ENCODE results near the gene TEX13D. TPM values are rescaled to one million over a fixed set of nuclear protein-coding genes. Genes with fewer than 3 reads are reported as not detected.
"Not testable (repeated sequence)": the region's sequence is repeated elsewhere in the genome, so short reads cannot be mapped to it uniquely, and the experiment has no call there.

The TEX13D gene
- total RNA-seq (2014; rRNA removed), result not detected in 2 replicates
- polyA plus RNA-seq (2012), result not detected

DNA sequence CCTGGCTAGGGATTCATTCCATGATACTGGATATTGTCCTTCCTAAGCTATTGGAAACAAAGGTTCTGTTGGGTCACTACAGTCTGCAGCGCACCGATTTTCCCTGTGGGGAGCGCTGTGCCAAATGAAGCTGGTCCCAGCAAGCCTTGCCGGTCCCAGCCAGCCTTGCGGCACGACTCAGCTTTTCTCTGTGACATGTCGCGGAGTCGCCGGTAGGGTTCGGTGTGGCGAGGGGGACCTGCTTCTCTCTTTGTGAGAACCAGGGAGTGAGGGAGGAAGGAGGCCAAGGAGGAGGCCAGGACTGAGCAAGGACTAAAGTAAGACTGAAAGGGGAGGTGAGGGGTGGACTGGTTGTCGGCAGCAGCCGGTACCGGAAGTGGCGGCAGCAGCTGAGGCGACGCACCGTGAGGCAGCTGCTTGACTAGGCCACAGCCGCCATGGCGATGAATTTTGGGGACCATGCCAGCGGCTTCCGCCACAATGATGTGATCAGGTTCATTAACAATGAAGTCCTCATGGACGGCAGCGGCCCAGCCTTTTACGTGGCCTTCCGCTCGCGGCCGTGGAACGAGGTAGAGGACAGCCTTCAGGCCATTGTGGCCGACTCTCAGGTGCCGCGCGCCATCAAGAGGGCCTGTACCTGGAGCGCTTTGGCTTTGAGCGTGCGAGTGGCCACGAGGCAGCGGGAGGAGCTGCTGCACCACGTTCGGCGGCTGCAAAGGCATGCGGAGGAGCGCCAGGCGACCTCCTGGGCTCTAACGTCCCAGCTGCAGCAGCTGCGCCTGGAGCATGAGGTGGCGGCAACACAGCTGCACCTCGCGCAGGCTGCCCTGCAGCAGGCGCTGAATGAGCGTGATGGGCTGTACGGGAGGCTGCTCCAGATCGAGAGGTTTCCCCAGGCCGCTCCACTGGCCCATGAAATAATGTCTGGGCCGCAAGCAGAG is at the start of gene TEX13D:
Gene TEX13D (plus strand): TSS at position 180 of the 944 bp plus-strand sequence. CDS start 258 bp downstream, at position 438.
- no peak for DNase-seq (ENCODE audit: low read depth)

DNA sequence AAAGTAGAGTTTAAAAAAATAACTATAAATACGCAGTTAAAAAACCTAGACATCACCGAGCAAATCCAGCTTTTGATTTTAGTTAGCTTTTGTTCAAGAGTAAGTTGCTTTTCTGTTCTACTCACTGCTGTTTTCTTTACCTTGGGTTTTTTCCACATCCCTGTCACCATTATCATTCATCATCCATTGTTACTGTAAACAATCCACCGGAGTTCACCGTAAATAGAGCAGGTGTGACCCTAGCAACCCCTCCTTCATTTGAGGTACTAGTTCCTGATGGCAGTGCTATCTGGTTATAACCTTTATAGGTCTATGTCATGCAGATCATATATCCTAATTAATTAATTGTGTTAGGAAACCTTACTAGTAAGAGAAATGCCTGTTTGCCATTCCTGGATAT is 43.0 kb upstream of the TEX13D start:
- DNase-seq (ENCODE audit: low read depth), result no peak

DNA sequence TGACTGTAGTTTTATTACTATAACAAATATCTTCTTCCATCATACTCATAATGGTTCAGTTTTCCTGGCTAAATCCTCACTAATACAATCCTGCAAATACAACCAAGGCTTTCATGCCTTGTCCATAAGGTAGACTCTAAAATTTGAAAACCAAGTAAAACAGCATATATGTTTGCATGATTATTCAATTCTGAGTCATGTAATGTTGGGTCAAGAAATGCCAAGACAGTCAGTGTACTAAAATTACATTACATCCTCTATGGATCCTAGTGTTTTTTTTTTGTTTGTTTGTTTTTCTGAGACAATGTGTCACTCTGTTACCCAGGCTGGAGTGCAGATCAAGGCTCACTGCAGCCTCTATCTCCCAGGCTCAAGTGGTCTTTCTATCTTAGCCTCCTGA is 38.6 kb upstream of the TEX13D start:
- no peak for DNase-seq (ENCODE audit: low read depth)

DNA sequence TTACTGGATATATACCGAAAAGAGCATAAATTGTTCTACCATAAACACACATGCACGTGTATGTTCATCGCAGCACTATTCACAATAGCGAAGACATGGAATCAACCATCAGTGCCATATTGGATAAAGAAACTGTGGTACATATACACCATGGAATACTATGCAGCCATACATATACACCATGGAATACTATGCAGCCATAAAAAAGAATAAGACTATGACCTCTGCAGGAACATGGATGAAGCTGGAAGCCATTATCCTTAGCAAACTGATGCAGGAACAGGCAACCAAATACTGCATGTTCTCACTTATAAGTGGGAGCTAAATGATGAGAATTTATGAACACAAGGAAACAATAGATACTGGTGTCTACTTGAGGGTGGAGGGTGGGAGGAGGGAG is 33.1 kb upstream of the TEX13D start:
- DNase-seq (ENCODE audit: low read depth), result not testable (repeated sequence)

DNA sequence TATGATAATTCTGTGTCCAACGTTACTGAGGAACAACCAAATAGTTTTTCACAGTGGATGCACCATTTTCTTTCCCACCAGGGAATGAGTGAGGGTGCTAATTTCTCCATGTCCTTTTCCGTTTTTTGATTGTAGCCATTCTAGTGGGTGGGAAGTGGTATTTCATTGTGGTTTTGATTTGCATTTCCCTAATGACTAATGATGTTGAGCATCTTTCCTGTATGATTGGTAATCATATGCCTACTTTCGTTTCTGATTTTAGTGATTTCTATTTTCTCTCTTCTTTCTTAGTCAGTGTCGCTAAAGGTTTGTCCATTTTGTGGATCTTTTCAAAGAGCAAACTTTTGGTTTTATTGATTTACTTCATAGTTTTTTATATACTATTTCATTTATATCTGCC is 32.1 kb upstream of the TEX13D start:
- no peak for DNase-seq (ENCODE audit: low read depth)

DNA sequence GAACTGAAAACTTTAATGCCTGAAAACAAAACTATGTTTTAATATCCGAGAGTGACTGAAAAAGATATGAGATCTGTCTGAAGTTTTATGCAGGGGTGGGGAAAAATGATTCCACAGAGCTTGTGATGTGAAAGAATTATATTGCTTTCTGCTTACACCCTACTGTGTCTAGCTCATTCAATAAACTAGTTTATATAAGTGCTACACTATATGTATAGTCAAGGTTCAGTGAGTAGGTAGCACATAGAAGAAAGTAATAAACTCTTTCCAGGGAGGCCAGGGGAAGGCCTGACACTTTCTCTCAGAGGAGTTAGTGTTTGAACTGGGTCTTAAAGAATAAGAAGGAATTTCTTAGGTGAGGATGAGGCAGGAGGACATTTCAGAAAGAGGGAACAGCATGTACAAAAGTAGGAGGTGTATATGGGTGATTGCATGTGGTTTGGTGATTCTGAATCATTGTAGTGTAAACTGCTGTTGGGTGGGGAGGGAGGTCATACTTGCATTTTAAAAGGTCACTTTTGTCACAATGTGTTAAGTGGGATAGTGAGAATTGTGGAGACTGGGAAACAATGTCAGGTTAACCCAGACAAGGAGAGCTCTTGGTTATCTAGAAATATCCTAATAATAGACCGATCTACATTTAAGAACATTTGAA is 25.1 kb upstream of the TEX13D start:
- DNase-seq (ENCODE audit: low read depth), result no peak

DNA sequence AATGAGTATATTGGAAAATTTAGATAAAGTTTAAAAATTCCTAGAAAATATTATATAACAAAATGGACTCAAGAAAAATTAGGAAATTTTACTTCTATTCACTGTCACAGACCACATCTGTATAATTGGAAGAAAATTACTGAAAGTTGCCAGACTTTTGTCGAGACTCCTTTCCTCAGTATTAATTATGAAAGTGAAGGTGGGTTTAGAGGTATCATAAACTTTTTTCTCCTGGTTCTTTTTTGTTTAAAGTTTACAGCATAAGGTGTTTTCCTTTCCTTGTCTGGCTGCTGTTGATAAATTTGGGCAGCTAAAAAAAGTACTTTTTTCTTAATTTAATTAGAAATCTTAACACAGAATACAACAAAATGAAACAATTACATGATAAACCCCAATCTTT is 6.7 kb upstream of the TEX13D start:
- no peak for DNase-seq (ENCODE audit: low read depth)

DNA sequence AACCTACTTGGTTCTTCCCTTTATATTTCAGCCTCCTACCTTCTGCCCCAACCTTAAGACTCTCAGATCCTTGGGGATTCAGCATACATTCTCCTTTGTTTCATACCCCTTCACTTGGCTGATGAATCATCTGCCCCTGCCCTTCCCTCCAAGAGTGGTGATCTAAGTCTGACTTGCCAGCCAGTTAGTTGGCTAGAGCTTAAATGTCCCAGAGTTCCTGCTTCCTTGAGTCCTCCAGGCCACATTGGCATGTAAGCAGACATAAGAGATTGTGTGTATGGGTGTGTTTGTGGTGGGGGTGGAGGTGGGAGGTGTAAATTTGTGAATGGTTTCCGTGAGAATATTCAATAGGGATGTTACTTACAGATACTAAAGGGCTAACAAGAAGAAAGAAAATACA is 3.7 kb upstream of the TEX13D start:
- DNase-seq (ENCODE audit: low read depth), result no peak

DNA sequence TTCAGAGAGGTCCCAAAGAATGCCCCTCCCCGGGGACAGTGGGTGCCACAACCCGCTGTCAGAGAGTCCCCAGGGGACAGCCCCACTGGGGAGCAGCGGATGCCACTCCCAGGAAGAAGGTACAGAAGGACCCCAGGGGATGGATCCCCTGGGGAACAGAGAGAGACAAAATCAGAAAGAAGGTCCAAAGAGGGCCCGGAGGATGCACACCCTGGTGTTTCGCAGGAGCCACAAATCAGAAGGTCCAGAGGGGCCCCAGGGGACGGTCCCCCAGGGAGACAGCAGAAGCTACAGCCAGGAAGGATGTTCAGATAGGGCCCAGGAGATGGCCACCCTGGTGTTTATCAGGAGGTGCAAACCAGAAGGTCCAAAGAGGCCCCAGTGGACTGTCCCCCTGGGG is 1.4 kb downstream of the TEX13D start:
- no peak for DNase-seq (ENCODE audit: low read depth)

DNA sequence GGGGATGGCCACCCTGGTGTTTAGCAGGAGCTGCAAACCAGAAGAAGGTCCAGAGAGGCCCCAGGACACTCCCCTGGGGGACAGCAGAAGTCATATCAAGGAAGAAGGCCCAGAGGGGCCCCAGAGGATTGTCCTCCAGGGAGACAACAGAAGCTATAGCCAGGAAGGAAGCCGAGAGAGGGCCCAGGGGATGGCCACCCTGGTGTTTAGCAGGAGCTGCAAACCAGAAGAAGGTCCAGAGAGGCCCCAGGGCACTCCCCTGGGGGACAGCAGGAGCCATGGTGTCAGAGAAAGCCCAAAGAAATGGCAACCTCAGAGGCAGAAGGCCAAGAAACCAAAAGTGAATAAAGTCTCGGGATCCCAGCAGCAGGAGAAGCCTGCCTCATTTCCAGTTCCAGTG is 2.1 kb downstream of the TEX13D start:
- DNase-seq (ENCODE audit: low read depth), result not testable (repeated sequence)

DNA sequence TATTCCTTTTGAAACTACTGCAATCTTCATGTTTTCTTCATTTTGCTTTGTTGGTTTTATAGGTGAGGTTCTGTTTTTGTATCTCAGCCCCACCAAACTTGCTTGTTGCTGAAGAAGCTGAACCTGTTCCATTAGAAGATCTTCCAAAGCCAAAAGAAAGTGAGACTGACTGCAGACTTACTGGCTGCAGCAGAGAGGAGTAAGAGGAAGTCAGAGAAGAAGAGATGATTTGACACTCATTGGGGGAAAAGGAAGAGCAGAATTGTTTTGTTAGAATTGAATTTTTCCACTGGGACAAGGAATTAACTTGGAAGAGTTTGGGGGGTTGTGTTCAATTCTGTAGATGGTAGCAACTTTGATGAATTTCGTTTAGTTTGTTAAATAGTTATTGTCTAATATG is 3.1 kb downstream of the TEX13D start:
- DNase-seq (ENCODE audit: low read depth), result no peak

DNA sequence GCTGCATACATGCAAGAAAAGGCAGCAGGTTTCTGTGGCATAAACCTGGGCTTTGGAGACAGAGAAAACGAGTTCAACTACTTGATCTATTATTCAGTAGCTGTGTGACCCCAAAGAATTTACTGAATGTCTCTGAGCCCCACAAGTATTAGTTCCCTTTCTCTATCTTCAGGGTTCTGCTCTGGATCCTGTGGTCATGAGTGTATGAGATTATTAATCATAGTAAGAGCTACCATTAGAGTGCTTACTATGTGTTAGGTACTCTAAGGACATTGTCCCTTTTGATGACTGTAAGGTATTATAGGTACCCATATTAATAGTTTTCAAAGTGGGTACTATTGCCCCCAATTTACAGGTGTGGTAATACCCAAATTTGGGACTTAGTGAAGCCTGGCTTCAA is 5.5 kb downstream of the TEX13D start:
- no peak for DNase-seq (ENCODE audit: low read depth)

DNA sequence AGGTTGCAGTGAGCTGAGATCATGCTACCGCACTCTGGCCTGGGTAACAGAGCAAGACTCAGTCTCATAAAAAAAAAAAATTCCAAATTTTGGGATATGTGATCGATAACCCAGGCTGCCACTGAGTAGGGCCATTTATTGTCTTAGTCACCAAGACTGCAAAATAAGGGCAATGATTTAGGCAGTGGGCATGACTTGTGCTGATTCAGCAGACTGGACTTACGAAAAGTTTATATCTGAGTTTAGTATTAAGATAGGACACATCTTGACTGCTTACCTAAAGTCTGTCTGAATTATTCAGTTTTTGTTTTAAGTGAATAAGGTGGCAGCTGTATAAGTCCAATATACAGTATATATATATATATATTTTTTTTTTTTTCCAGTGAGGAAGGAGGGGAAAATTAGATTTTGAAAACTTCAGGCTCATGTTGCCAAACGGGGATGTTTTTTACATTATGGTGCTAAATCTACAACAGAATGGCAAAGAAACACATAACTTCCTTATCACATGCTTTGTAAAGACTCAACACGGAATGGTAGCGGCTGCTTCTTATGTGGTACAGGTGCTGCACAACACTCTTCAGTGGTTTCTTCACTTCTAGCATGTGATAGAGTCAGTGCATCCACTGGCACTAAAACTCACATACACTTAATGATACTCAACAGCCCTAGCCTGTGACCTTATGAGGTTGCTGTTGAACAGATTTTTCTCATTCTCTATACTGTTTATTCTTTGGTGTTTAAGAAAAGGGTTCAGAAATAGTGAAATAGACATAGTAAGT is 6.5 kb downstream of the TEX13D start:
- DNase-seq (ENCODE audit: low read depth), result no peak

DNA sequence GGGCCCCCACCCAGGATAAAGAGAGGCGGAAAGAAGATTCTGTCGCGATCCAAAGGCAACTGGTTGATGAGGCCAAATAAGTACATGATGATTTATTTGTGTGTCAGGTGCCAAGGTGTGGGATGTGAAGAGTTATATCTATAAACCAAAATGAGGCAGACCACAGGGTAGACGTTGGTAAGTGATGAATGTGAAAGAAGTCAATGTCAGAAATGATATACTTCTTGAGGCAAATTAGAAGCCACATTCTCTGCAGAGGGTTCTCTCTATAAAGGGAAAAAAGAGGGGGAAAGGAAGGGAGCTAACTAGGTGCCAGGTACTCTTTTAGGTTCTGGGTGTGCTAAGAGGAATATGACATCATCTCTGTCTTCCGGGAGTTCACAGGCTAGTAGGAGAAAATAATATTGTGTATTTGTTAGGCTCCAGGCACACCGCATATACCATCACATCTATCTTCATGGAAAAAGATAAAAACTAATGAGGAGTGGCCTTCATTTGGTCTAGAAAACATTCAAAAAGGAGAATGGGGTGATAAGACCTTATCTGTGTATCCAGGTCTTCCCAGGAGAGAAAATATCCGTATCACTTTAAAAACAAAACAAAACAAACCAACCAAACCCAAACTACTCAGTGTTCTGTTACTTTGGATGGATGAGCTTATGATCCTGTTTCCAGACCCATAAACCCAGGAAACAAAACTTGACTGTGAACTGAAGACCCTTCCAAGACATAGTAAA is 9.1 kb downstream of the TEX13D start:
- no peak for DNase-seq (ENCODE audit: low read depth)

DNA sequence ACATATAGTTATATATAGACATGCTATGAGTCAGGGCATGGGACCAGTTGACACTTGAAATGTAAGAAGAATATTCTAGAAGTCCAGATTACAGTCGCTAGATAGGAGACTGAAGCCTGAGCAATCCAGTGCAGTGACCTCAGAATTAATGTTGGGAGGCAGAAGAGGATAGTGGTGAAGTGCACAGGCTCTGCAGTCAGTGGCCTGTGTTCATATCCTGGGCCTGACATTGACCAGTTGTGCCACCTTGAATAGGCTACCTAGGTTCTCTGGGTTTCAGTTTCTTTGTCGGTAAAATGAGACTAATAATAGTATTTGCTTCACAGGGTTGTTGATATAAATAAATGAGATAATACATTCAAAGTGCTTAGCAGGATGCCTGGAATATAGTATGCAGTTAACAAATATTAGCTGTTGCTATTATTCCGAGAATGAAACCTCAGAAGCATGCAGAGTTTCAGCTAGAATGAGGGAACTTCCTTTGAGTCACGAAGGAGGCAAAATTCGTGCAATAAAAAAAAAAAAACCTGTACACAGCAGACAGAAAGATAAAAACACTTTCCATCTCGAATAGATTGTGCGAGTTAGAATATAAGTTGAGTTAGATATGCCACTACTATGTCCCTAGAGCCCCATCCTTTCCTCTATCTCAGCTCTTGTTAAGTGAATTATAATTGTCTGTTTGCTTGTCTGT is 9.9 kb downstream of the TEX13D start:
- DNase-seq (ENCODE audit: low read depth), result no peak

DNA sequence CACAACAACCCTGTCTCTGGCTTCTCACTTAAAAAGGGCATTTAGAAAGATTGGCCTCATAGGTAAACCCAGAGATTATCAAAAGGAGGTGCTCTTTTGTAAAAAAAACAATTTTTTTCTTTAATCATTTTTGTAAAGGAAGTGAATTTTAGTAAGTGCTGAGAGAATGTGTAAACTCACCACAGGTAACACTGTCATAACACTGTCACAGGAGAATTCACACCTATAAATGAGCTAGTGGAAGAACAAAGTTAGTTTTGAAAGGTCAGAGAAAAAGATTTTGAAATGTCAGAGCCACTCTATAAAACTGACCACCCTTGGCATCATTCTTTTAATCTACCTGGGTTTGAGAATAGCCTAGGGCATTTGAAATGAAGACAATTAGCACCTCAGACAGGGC is 10.6 kb downstream of the TEX13D start:
- no peak for DNase-seq (ENCODE audit: low read depth)

DNA sequence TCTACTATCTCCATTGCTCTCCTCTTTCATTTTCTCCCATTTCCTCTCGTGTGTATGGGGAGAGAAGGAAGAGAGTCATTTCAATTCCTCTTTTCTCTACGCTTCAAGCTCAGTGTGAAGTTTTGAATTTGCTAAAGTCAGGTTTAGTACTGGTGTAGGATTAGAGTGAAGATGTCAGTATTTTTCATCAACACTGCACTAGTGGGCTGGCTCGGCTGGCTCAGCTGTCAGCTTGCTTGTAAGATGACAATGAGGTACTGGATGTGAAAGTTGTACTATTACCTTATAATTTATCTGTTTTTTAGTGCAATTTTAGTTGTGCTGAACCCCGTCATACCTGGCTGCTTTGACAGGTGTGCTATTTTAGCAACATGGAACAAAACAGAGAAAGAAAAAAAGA is 11.8 kb downstream of the TEX13D start:
- DNase-seq (ENCODE audit: low read depth), result no peak

DNA sequence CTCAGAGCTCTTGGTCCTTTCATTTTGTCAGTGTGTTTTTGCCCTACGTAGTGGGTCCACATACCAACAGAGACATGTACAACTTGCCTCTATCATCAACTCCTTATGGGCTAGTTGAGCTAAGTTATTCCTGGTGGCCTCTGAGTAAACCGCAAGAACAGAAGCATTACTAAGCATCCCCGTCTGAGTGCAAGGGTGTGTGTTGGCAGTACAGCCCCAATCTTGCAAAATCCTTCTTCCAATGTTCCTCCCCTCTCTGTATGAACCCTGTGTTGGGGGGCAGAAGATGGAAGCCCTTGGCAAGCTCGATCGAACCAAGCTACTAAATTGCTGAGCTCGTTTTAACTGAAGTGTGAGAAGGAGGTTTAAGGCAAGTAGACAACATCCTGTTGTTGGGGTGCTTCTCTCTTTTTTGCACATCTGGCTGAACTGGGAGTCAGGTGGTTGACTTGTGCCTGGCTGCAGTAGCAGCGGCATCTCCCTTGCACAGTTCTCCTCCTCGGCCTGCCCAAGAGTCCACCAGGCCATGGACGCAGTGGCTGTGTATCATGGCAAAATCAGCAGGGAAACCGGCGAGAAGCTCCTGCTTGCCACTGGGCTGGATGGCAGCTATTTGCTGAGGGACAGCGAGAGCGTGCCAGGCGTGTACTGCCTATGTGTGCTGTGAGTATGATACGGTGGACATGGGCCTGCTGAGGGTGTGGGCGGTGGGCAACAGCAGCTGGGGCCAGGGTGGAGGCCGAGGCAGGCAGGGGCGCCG is 13.8 kb downstream of the TEX13D start, which contains the start of gene SH2D1A:
Gene SH2D1A (plus strand): TSS at position 447 of the 760 bp plus-strand sequence. CDS start 80 bp downstream, at position 527.
- no peak for DNase-seq (ENCODE audit: low read depth)

DNA sequence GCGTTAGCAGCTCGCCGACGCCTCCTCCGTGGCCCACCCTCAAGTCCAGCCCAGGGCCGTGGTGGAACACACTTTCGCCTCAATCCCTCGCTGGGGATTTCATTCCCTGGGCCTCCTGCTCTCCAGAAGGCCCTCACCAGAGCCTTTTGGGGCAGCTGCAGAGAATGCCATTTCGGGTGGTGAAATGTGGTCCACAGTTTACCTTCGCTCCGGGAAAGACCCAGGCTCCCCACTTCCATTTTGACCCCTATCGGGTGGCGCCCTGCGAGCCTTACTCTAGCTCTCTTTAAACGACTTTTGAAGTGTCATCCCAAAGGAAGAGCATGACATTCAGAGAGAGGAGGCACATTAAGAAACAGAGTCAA is 14.4 kb downstream of the TEX13D start:
- no peak for DNase-seq (ENCODE audit: low read depth)

DNA sequence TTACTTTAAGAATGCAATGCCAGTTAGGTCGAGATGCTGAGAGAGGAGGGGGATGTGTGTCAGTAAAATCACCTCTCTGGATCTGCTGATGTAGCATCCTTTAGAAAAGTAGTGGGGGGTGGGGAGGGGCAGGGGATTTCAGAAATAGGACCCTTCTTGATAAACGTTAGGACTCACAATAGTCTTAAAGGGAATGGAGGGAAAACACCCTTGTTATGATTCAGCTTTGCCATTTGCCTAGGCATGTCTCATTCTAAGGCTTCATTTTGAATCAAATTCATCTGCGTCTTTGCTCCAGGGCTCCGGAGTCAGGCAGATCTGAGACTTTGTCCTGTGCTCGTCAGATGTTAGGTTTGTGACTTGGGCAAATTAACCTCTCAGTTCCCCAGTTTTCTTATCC is 14.8 kb downstream of the TEX13D start:
- no peak for DNase-seq (ENCODE audit: low read depth)

Data from LHCN-M2 (cell line).